ENCODE data around the gene LIAS.

The LIAS gene

GRCh38 chr4:39450618-39451017 is 8.2 kb upstream of the LIAS start:
- no CpG with 5 or more reads among the region's 2 CpGs for WGBS, 2 donors (ENCODE audit: extremely low coverage in 2 of 2, insufficient read length in 2 of 2, insufficient replicate concordance in 1 of 2)
- no peak overlapping the region for H3K23ac ChIP-seq (ENCODE audit: low read depth, low read length, poor library complexity)
- H3K36me3 ChIP-seq (replicated peaks in 1 of 2; ENCODE audit: control insufficient read depth in 2 of 2, insufficient read depth in 2 of 2, low read length in 2 of 2), result peaks cover 26 to 61% of the 10 kb centered on the region in 2 donors
- no peak overlapping the region for H4K91ac ChIP-seq (ENCODE audit: low read depth, low read length, poor library complexity)
- no peak overlapping the region for H3K4me2 ChIP-seq (ENCODE audit: insufficient read depth, low read length, poor library complexity, severe bottlenecking)
- peaks cover 2% of the 10 kb centered on the region for H3K79me1 ChIP-seq (ENCODE audit: low read depth, low read length)
- no peak overlapping the region for H4K8ac ChIP-seq (ENCODE audit: low read depth, low read length)
- no peaks in the 10 kb centered on the region for H3K9me3 ChIP-seq (replicated peaks in 1 of 2; ENCODE audit: control insufficient read depth in 2 of 2, insufficient read depth in 1 of 2, low read depth in 1 of 2, low read length in 2 of 2)
- H3K14ac ChIP-seq (ENCODE audit: low read length), result no peak overlapping the region
- H2AK5ac ChIP-seq (ENCODE audit: low read depth, low read length), result no peak overlapping the region
- H2AFZ ChIP-seq (ENCODE audit: low read length), result no peak overlapping the region
- no peak overlapping the region for H3K27ac ChIP-seq (replicated peaks; ENCODE audit: low read length)
- H3K4ac ChIP-seq (ENCODE audit: low read length), result no peak overlapping the region
- peaks cover 0 to 2% (median 0%) of the 10 kb centered on the region in 3 experiments for H3K27me3 ChIP-seq (ENCODE audit: control insufficient read depth in 3 of 3, insufficient read depth in 3 of 3, low read depth in 1 of 3, low read length in 3 of 3)
- H2BK5ac ChIP-seq (ENCODE audit: low read length), result no peak overlapping the region
- no peak for DNase-seq (ENCODE audit: low spot score)
- no peak overlapping the region for H3K4me3 ChIP-seq (ENCODE audit: low read length in 2 of 2)
- H3K9ac ChIP-seq (ENCODE audit: low read depth, low read length, poor library complexity), result no peak overlapping the region
- H2BK15ac ChIP-seq (ENCODE audit: low read length), result no peak overlapping the region
- no peak overlapping the region for H2BK12ac ChIP-seq (ENCODE audit: low read length)
- no peak overlapping the region for H2BK120ac ChIP-seq (ENCODE audit: low read depth, low read length)
- H3K4me1 ChIP-seq (ENCODE audit: control insufficient read depth in 2 of 2, insufficient read depth in 1 of 2, low read depth in 1 of 2, low read length in 2 of 2), result peaks cover 0 to 6% of the 10 kb centered on the region in 2 donors
- no peak overlapping the region for H3K18ac ChIP-seq (ENCODE audit: low read length)

GRCh38 chr4:39451423-39452023 is 7.3 kb upstream of the LIAS start:
- peaks cover 2% of the 10 kb centered on the region for H3K79me1 ChIP-seq (ENCODE audit: low read depth, low read length)
- H3K9ac ChIP-seq (ENCODE audit: low read depth, low read length, poor library complexity), result no peak overlapping the region
- H3K18ac ChIP-seq (ENCODE audit: low read length), result no peak overlapping the region
- peaks cover 0 to 6% of the 10 kb centered on the region in 2 donors for H3K4me1 ChIP-seq (ENCODE audit: control insufficient read depth in 2 of 2, insufficient read depth in 1 of 2, low read depth in 1 of 2, low read length in 2 of 2)
- peaks cover 0 to 2% (median 0%) of the 10 kb centered on the region in 3 experiments for H3K27me3 ChIP-seq (ENCODE audit: control insufficient read depth in 3 of 3, insufficient read depth in 3 of 3, low read depth in 1 of 3, low read length in 3 of 3)
- WGBS, 2 donors (ENCODE audit: extremely low coverage in 2 of 2, insufficient read length in 2 of 2, insufficient replicate concordance in 1 of 2), result no CpG with 5 or more reads among the region's 6 CpGs
- peaks cover 27 to 70% of the 10 kb centered on the region in 2 donors for H3K36me3 ChIP-seq (replicated peaks in 1 of 2; ENCODE audit: control insufficient read depth in 2 of 2, insufficient read depth in 2 of 2, low read length in 2 of 2)
- no peak overlapping the region for H2BK5ac ChIP-seq (ENCODE audit: low read length)
- H3K23ac ChIP-seq (ENCODE audit: low read depth, low read length, poor library complexity), result no peak overlapping the region
- H3K27ac ChIP-seq (replicated peaks; ENCODE audit: low read length), result no peak overlapping the region
- H2BK120ac ChIP-seq (ENCODE audit: low read depth, low read length), result no peak overlapping the region
- H2AK5ac ChIP-seq (ENCODE audit: low read depth, low read length), result no peak overlapping the region
- H2BK12ac ChIP-seq (ENCODE audit: low read length), result no peak overlapping the region
- no peak overlapping the region for H4K8ac ChIP-seq (ENCODE audit: low read depth, low read length)
- no peak overlapping the region for H2AFZ ChIP-seq (ENCODE audit: low read length)
- H3K4ac ChIP-seq (ENCODE audit: low read length), result no peak overlapping the region
- no peak overlapping the region for H2BK15ac ChIP-seq (ENCODE audit: low read length)
- H3K9me3 ChIP-seq (replicated peaks in 1 of 2; ENCODE audit: control insufficient read depth in 2 of 2, insufficient read depth in 1 of 2, low read depth in 1 of 2, low read length in 2 of 2), result no peaks in the 10 kb centered on the region
- H3K4me3 ChIP-seq (ENCODE audit: low read length in 2 of 2), result no peak overlapping the region
- no peak overlapping the region for H3K14ac ChIP-seq (ENCODE audit: low read length)
- DNase-seq (ENCODE audit: low spot score), result no peak
- no peak overlapping the region for H4K91ac ChIP-seq (ENCODE audit: low read depth, low read length, poor library complexity)
- H3K4me2 ChIP-seq (ENCODE audit: insufficient read depth, low read length, poor library complexity, severe bottlenecking), result no peak overlapping the region

DNA sequence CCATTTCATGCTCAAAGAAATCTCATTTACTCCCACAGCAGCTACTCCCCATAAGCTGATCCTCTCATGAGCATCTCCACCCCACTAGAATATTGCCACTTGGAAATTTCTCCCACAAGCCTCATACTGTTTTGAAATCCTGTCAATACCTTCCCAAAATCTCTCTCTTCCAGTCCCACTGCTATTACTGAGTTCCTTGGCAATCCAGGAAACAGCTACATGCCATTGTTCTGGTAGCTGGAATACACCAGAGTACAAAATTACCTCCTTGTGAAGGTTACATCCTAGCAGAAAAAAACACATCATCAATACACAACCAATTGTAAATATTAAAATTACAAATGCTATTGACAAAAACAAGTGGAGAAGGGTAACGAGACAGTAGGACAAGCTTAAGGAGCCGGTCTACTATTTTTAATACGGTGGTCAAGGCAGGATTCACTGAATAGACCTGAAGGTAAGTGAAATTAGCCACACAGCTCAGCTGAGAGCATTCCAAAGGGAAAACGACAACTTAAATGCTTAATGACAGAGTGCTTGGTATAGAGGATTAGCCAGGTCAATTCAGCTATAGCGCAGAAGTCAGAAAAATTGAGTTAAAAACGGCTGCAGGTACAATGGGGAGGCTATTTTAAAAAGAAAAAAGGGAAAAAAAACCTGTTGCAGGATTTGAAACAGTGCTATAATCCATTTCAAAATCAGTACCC is 6.5 kb upstream of the LIAS start:
- no peak overlapping the region for H2BK120ac ChIP-seq (ENCODE audit: low read depth, low read length)
- H2BK15ac ChIP-seq (ENCODE audit: low read length), result no peak overlapping the region
- H3K9me3 ChIP-seq (replicated peaks in 1 of 2; ENCODE audit: control insufficient read depth in 2 of 2, insufficient read depth in 1 of 2, low read depth in 1 of 2, low read length in 2 of 2), result no peaks in the 10 kb centered on the region
- WGBS, 2 donors (ENCODE audit: extremely low coverage in 2 of 2, insufficient read length in 2 of 2, insufficient replicate concordance in 1 of 2), result no CpG with 5 or more reads among the region's 6 CpGs
- no peak overlapping the region for H3K18ac ChIP-seq (ENCODE audit: low read length)
- no peak overlapping the region for H2BK5ac ChIP-seq (ENCODE audit: low read length)
- no peak overlapping the region for H2BK12ac ChIP-seq (ENCODE audit: low read length)
- no peak overlapping the region for H3K9ac ChIP-seq (ENCODE audit: low read depth, low read length, poor library complexity)
- no peak overlapping the region for H4K8ac ChIP-seq (ENCODE audit: low read depth, low read length)
- no peak overlapping the region for H3K14ac ChIP-seq (ENCODE audit: low read length)
- H3K36me3 ChIP-seq (replicated peaks in 1 of 2; ENCODE audit: control insufficient read depth in 2 of 2, insufficient read depth in 2 of 2, low read length in 2 of 2), result peaks cover 35 to 77% of the 10 kb centered on the region in 2 donors
- H3K4ac ChIP-seq (ENCODE audit: low read length), result no peak overlapping the region
- no peak overlapping the region for H3K4me2 ChIP-seq (ENCODE audit: insufficient read depth, low read length, poor library complexity, severe bottlenecking)
- no peak overlapping the region for H3K23ac ChIP-seq (ENCODE audit: low read depth, low read length, poor library complexity)
- no peak overlapping the region for H2AFZ ChIP-seq (ENCODE audit: low read length)
- DNase-seq (ENCODE audit: low spot score), result no peak
- no peak overlapping the region for H3K27ac ChIP-seq (replicated peaks; ENCODE audit: low read length)
- peaks cover 4 to 8% of the 10 kb centered on the region in 2 donors for H3K4me1 ChIP-seq (ENCODE audit: control insufficient read depth in 2 of 2, insufficient read depth in 1 of 2, low read depth in 1 of 2, low read length in 2 of 2)
- peaks cover 7% of the 10 kb centered on the region for H3K79me1 ChIP-seq (ENCODE audit: low read depth, low read length)
- no peak overlapping the region for H3K4me3 ChIP-seq (ENCODE audit: low read length in 2 of 2)
- peaks cover 0 to under 1% (median 0%) of the 10 kb centered on the region in 3 experiments for H3K27me3 ChIP-seq (ENCODE audit: control insufficient read depth in 3 of 3, insufficient read depth in 3 of 3, low read depth in 1 of 3, low read length in 3 of 3)
- no peak overlapping the region for H2AK5ac ChIP-seq (ENCODE audit: low read depth, low read length)
- H4K91ac ChIP-seq (ENCODE audit: low read depth, low read length, poor library complexity), result no peak overlapping the region

GRCh38 chr4:39452860-39453587 is 5.8 kb upstream of the LIAS start:
- Histone ChIP-seq H2AK5ac (ENCODE audit: low read depth, low read length) (no peak overlapping the region), H2BK12ac (ENCODE audit: low read length) (no peak overlapping the region), H3K27me3 (ENCODE audit: control insufficient read depth in 3 of 3, insufficient read depth in 3 of 3, low read depth in 1 of 3, low read length in 3 of 3) (no peaks in the 10 kb centered on the region), H3K23ac (ENCODE audit: low read depth, low read length, poor library complexity) (no peak overlapping the region), H4K8ac (ENCODE audit: low read depth, low read length) (no peak overlapping the region), H4K91ac (ENCODE audit: low read depth, low read length, poor library complexity) (no peak overlapping the region), H3K14ac (ENCODE audit: low read length) (no peak overlapping the region), H2BK5ac (ENCODE audit: low read length) (no peak overlapping the region), H3K27ac (replicated peaks; ENCODE audit: low read length) (no peak overlapping the region), H3K9ac (ENCODE audit: low read depth, low read length, poor library complexity) (no peak overlapping the region), H3K79me1 (ENCODE audit: low read depth, low read length) (peaks cover 7% of the 10 kb centered on the region), H3K9me3 (replicated peaks in 1 of 2; ENCODE audit: control insufficient read depth in 2 of 2, insufficient read depth in 1 of 2, low read depth in 1 of 2, low read length in 2 of 2) (no peaks in the 10 kb centered on the region), H3K18ac (ENCODE audit: low read length) (no peak overlapping the region), H2BK120ac (ENCODE audit: low read depth, low read length) (no peak overlapping the region), H3K4me3 (ENCODE audit: low read length in 2 of 2) (no peak overlapping the region), H3K36me3 (replicated peaks in 1 of 2; ENCODE audit: control insufficient read depth in 2 of 2, insufficient read depth in 2 of 2, low read length in 2 of 2) (peaks cover 41 to 85% of the 10 kb centered on the region in 2 donors), H3K4me2 (ENCODE audit: insufficient read depth, low read length, poor library complexity, severe bottlenecking) (no peak overlapping the region), H3K4me1 (ENCODE audit: control insufficient read depth in 2 of 2, insufficient read depth in 1 of 2, low read depth in 1 of 2, low read length in 2 of 2) (peaks cover 3 to 12% of the 10 kb centered on the region in 2 donors), H2AFZ (ENCODE audit: low read length) (no peak overlapping the region), H3K4ac (ENCODE audit: low read length) (no peak overlapping the region), H2BK15ac (ENCODE audit: low read length) (no peak overlapping the region)
- no peak for DNase-seq (ENCODE audit: low spot score)
- 100% methylated on average over 2 of the region's 11 CpGs; no CpG with 5 or more reads in 1 of the 2 donors for WGBS, 2 donors (ENCODE audit: extremely low coverage in 2 of 2, insufficient read length in 2 of 2, insufficient replicate concordance in 1 of 2)
